ENCODE measurements around the gene NUAK2.

Gene NUAK2

GRCh38 chr1:205346956-205347574, 25.5 kb upstream of the NUAK2 start:
- DNase-seq (ENCODE audit: low read depth in 2 of 2), result no peak

GRCh38 chr1:205345761-205346160, 24.2 kb upstream of the NUAK2 start:
- no peak for DNase-seq (ENCODE audit: low read depth in 2 of 2)

GRCh38 chr1:205344066-205344928, 22.8 kb upstream of the NUAK2 start:
- no peak for DNase-seq (ENCODE audit: low read depth in 2 of 2)

- DNase-seq (ENCODE audit: low read depth in 2 of 2), result no peak
These were observed 22.0 kb upstream of the NUAK2 start for GRCh38 chr1:205343431-205344065.

- no peak for DNase-seq (ENCODE audit: low read depth in 2 of 2)
These were observed 21.4 kb upstream of the NUAK2 start for GRCh38 chr1:205342986-205343385.

GRCh38 chr1:205340676-205341075, 19.1 kb upstream of the NUAK2 start:
- no peak for DNase-seq (ENCODE audit: low read depth in 2 of 2)

- no peak for DNase-seq (ENCODE audit: low read depth in 2 of 2)
These were observed 18.2 kb upstream of the NUAK2 start for GRCh38 chr1:205339717-205340116.

- no peak for DNase-seq (ENCODE audit: low read depth in 2 of 2)
These were observed 17.7 kb upstream of the NUAK2 start for GRCh38 chr1:205339197-205339702.

- no peak for DNase-seq (ENCODE audit: low read depth in 2 of 2)
These were observed 16.5 kb upstream of the NUAK2 start for GRCh38 chr1:205338011-205338410.

- DNase-seq (ENCODE audit: low read depth in 2 of 2), result no peak
These were observed 15.9 kb upstream of the NUAK2 start for GRCh38 chr1:205337481-205337880.

- peak; percentile 51 to 76 for DNase-seq (ENCODE audit: low read depth in 2 of 2)
These were observed 14.1 kb upstream of the NUAK2 start for GRCh38 chr1:205335692-205336091.

GRCh38 chr1:205332015-205332791, 10.7 kb upstream of the NUAK2 start:
- DNase-seq (ENCODE audit: low read depth in 2 of 2), result no peak

GRCh38 chr1:205330150-205330549, 8.6 kb upstream of the NUAK2 start:
- DNase-seq (ENCODE audit: low read depth in 2 of 2), result no peak

GRCh38 chr1:205329719-205330118, 8.2 kb upstream of the NUAK2 start:
- no peak for DNase-seq (ENCODE audit: low read depth in 2 of 2)

GRCh38 chr1:205328476-205328875, 6.9 kb upstream of the NUAK2 start:
- DNase-seq (ENCODE audit: low read depth in 2 of 2), result no peak

- DNase-seq (ENCODE audit: low read depth in 2 of 2), result no peak
These were observed 5.4 kb upstream of the NUAK2 start for GRCh38 chr1:205326812-205327466.

GRCh38 chr1:205325334-205325884, 3.9 kb upstream of the NUAK2 start:
- peak in 1 of 2 donors; percentile 37 for DNase-seq (ENCODE audit: low read depth in 2 of 2)

GRCh38 chr1:205324781-205325180, 3.2 kb upstream of the NUAK2 start:
- DNase-seq (ENCODE audit: low read depth in 2 of 2), result no peak

GRCh38 chr1:205323794-205324193, 2.2 kb upstream of the NUAK2 start:
- DNase-seq (ENCODE audit: low read depth in 2 of 2), result no peak

GRCh38 chr1:205321959-205322283, 376 bp upstream of the NUAK2 start:
- DNase-seq (ENCODE audit: low read depth in 2 of 2), result no peak

Measured in stimulated activated CD4-positive, alpha-beta T cell treated with anti-CD3 and anti-CD28 coated beads, Interleukin-15, amount 100 ng/mL, for 48 hours (primary cell).